Measurements from ENCODE around the gene TOMM40. TPM values are rescaled to one million over a fixed set of nuclear protein-coding genes. Genes with fewer than 3 reads are reported as not detected.

The TOMM40 gene
- total and polyA plus RNA-seq, 2 of the 13 experiments (the other 11 are each of a cell fraction or from before 2014, with no cell fraction given), result 72.0 to 110 TPM

DNA sequence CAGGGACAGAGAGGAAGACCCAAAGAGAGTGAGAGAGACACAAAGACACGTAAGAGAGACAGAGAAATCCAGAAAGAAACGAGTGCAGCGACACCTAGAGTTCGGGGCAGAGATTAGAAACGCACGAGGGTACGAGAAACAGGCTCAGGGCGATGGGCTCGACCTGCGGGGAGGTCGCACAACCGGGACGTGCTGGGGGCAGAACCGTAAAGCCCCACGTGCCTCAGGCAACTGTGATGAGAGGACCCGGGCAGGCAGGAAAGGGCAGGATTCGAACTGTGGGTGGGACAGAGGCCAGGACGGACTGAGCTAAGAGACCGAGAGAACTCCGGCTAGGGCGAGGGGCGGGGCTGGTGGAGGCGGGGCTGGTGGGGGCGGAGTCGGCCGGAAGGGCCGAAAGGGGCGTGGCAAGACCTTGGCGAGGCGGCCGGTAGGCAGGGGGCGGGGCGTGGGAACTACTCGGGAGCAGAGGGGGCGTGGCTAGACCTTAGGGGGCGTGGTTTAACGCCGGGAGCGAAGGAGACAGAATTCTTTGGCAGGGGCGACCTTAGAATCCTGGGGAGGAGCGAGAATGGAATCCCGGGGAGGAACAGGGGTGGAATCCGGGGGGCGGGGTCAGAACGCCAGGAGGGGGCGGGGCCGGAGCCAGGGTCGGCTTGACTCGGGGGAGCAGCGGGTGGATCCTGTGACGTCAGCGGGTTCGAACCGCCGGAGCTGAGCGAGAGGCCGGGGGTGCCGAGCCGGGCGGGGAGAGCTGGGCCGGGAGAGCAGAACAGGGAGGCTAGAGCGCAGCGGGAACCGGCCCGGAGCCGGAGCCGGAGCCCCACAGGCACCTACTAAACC is 45.2 kb upstream of the TOMM40 start, which contains the start of gene NECTIN2 (continued):
- TF ChIP-seq, protein P1, sequence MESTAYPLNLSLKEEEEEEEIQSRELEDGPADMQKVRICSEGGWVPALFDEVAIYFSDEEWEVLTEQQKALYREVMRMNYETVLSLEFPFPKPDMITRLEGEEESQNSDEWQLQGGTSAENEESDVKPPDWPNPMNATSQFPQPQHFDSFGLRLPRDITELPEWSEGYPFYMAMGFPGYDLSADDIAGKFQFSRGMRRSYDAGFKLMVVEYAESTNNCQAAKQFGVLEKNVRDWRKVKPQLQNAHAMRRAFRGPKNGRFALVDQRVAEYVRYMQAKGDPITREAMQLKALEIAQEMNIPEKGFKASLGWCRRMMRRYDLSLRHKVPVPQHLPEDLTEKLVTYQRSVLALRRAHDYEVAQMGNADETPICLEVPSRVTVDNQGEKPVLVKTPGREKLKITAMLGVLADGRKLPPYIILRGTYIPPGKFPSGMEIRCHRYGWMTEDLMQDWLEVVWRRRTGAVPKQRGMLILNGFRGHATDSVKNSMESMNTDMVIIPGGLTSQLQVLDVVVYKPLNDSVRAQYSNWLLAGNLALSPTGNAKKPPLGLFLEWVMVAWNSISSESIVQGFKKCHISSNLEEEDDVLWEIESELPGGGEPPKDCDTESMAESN (CRISPR knock-in tag; conservative IDR thresholded peaks at IDR 0.05), result peak; percentile 59; the same call in 1 of the 2 replicates
- TF ChIP-seq, protein P2, sequence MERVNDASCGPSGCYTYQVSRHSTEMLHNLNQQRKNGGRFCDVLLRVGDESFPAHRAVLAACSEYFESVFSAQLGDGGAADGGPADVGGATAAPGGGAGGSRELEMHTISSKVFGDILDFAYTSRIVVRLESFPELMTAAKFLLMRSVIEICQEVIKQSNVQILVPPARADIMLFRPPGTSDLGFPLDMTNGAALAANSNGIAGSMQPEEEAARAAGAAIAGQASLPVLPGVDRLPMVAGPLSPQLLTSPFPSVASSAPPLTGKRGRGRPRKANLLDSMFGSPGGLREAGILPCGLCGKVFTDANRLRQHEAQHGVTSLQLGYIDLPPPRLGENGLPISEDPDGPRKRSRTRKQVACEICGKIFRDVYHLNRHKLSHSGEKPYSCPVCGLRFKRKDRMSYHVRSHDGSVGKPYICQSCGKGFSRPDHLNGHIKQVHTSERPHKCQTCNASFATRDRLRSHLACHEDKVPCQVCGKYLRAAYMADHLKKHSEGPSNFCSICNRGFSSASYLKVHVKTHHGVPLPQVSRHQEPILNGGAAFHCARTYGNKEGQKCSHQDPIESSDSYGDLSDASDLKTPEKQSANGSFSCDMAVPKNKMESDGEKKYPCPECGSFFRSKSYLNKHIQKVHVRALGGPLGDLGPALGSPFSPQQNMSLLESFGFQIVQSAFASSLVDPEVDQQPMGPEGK (CRISPR knock-in tag; IDR thresholded peaks at IDR 0.05), result peak; percentile 69
- TF ChIP-seq SIN3A (IDR thresholded peaks at IDR 0.05; ENCODE audit: borderline replicate concordance, low read depth, low read length) (no peak; the same call in 1 of the 2 replicates), KDM1A (CRISPR knock-in tag; IDR thresholded peaks at IDR 0.05) (0 out of 2 replicates have a peak, but pooled peaks have one; percentile 56), ZNF605 (CRISPR knock-in tag; IDR thresholded peaks at IDR 0.05) (0 out of 2 replicates have a peak, but pooled peaks have one; percentile 45), SALL1 (CRISPR knock-in tag; IDR thresholded peaks at IDR 0.05) (peak; percentile 78), ZSCAN21 (CRISPR knock-in tag; IDR thresholded peaks at IDR 0.05; ENCODE audit: borderline replicate concordance) (peak; percentile 79), CREB1 (IDR thresholded peaks at IDR 0.05) (peak; percentile 94), CREB1 (CRISPR knock-in tag; IDR thresholded peaks at IDR 0.05) (no peak; the same call in none of the 2 replicates), CCDC6 (CRISPR knock-in tag; IDR thresholded peaks at IDR 0.05) (peak; percentile 10; the same call in 1 of the 2 replicates), PAWR (CRISPR knock-in tag; IDR thresholded peaks at IDR 0.05; ENCODE audit: borderline replicate concordance) (no peak), ZNF24 (IDR thresholded peaks at IDR 0.05) (no peak), BHLHE40 (IDR thresholded peaks at IDR 0.05; ENCODE audit: low read length) (peak; percentile 44), ZNF335 (CRISPR knock-in tag; IDR thresholded peaks at IDR 0.05) (0 out of 2 replicates have a peak, but pooled peaks have one; percentile 54), HDAC1 (CRISPR knock-in tag; IDR thresholded peaks at IDR 0.05) (peak; percentile 64; the same call in 1 of the 2 replicates), CEBPB (IDR thresholded peaks at IDR 0.05; ENCODE audit: borderline replicate concordance, low read depth, low read length) (no peak), BCL6 (CRISPR knock-in tag; IDR thresholded peaks at IDR 0.05) (no peak), ATF7 (IDR thresholded peaks at IDR 0.05) (peak; percentile 75), ATF7 (CRISPR knock-in tag; IDR thresholded peaks at IDR 0.05) (peak; percentile 18; the same call in 1 of the 2 replicates)
- TF ChIP-seq, protein P3, sequence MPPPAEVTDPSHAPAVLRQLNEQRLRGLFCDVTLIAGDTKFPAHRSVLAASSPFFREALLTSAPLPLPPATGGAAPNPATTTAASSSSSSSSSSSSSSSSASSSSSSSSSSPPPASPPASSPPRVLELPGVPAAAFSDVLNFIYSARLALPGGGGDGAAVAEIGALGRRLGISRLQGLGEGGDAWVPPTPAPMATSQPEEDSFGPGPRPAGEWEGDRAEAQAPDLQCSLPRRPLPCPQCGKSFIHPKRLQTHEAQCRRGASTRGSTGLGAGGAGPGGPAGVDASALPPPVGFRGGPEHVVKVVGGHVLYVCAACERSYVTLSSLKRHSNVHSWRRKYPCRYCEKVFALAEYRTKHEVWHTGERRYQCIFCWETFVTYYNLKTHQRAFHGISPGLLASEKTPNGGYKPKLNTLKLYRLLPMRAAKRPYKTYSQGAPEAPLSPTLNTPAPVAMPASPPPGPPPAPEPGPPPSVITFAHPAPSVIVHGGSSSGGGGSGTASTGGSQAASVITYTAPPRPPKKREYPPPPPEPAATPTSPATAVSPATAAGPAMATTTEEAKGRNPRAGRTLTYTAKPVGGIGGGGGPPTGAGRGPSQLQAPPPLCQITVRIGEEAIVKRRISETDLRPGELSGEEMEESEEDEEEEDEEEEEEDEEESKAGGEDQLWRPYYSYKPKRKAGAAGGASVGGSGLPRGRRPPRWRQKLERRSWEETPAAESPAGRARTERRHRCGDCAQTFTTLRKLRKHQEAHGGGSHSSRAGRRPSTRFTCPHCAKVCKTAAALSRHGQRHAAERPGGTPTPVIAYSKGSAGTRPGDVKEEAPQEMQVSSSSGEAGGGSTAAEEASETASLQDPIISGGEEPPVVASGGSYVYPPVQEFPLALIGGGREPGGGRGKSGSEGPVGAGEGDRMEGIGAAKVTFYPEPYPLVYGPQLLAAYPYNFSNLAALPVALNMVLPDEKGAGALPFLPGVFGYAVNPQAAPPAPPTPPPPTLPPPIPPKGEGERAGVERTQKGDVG (CRISPR knock-in tag; IDR thresholded peaks at IDR 0.05; ENCODE audit: borderline replicate concordance), result no peak
- TF ChIP-seq, protein P4, sequence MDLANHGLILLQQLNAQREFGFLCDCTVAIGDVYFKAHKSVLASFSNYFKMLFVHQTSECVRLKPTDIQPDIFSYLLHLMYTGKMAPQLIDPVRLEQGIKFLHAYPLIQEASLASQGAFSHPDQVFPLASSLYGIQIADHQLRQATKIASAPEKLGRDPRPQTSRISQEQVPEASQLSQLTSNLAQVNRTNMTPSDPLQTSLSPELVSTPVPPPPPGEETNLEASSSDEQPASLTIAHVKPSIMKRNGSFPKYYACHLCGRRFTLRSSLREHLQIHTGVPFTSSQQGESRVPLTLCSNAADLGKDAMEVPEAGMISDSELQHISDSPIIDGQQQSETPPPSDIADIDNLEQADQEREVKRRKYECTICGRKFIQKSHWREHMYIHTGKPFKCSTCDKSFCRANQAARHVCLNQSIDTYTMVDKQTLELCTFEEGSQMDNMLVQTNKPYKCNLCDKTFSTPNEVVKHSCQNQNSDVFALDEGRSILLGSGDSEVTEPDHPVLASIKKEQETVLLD (CRISPR knock-in tag; IDR thresholded peaks at IDR 0.05; ENCODE audit: low read depth), result peak; percentile 76; the same call in 1 of the 2 replicates

Measured in HepG2 (cell line).